OCI-LY7 (cell line): ENCODE measurements around the gene CDH23. TPM values are rescaled to one million over a fixed set of nuclear protein-coding genes. Genes with fewer than 3 reads are reported as not detected.

Source experiments
- BruUV-seq: library from RNA; stranded (reverse); fragments of 400-500 nt; replicated peaks from 2 replicates; lab custom pipeline; 2021; lab: Mats Ljungman, UMichigan
- CTCF ChIA-PET: fragments of 300-600 bp; sonication (Branson Sonifier 250); formaldehyde crosslinking; loops from one replicate; lab custom pipeline; 2022; ENCODE audit warnings: antibody characterized with exemption; ENCODE audit not compliant: unreplicated experiment; lab: Charles Lee
- POLR2A ChIA-PET: fragments of 300-600 bp; sonication (Branson Sonifier 250); formaldehyde crosslinking; loops from one replicate; lab custom pipeline; 2022; ENCODE audit warnings: antibody characterized with exemption; lab: Charles Lee
- DNase-seq: peaks from one replicate; pipeline ENCODE4 v3.0.0-alpha.2; 2015; ENCODE audit warnings: low spot score
- H2AFZ ChIP-seq: fragments of 200-600 bp; sonication (generic), shearing (Covaris generic); 2 replicates; pipeline ENCODE4 v1.6.1; 2014; ENCODE audit warnings: mild to moderate bottlenecking, antibody characterized with exemption, low read length, moderate library complexity
- H3K27ac ChIP-seq: fragments of 200-600 bp; sonication (generic); 2 replicates; pipeline ENCODE4 v1.5.1; 2014; ENCODE audit warnings: mixed run types, low read depth, mild to moderate bottlenecking, moderate library complexity, low read length, inconsistent platforms; ENCODE audit not compliant: poor library complexity, severe bottlenecking
- H3K36me3 ChIP-seq: fragments of 200-600 bp; sonication (generic); 2 replicates; pipeline ENCODE4 v1.6.1; 2014; ENCODE audit warnings: mild to moderate bottlenecking, antibody characterized with exemption, low read length, moderate library complexity, mixed read lengths; ENCODE audit not compliant: insufficient read depth
- H3K4me1 ChIP-seq: fragments of 200-600 bp; sonication (generic); 2 replicates; pipeline ENCODE4 v1.5.1; 2014; ENCODE audit warnings: mild to moderate bottlenecking, low read length; ENCODE audit not compliant: insufficient read depth, poor library complexity, severe bottlenecking
- H3K4me2 ChIP-seq: fragments of 200-600 bp; sonication (generic); 2 replicates; pipeline ENCODE4 v1.6.1; 2014; ENCODE audit warnings: mild to moderate bottlenecking, low read length
- H3K4me3 ChIP-seq: fragments of 200-600 bp; sonication (generic); 2 replicates; pipeline ENCODE4 v1.5.1; 2014; ENCODE audit warnings: mild to moderate bottlenecking, low read depth, low read length; ENCODE audit not compliant: poor library complexity, severe bottlenecking
- H3K79me2 ChIP-seq: fragments of 200-600 bp; sonication (generic); 2 replicates; pipeline ENCODE4 v1.6.1; 2016; ENCODE audit warnings: low read depth, mild to moderate bottlenecking, low read length, moderate library complexity, mixed read lengths; ENCODE audit not compliant: insufficient read depth
- H3K9me2 ChIP-seq: fragments of 200-600 bp; sonication (generic); 2 replicates; pipeline ENCODE4 v1.6.1; 2016; ENCODE audit warnings: mild to moderate bottlenecking, low read length, mixed read lengths; ENCODE audit not compliant: insufficient read depth
- H3K9me3 ChIP-seq: fragments of 200-600 bp; sonication (generic); 2 replicates; pipeline ENCODE4 v1.6.1; 2014; ENCODE audit warnings: mild to moderate bottlenecking, mixed run types, low read length, mixed read lengths
- H4K20me1 ChIP-seq: fragments of 200-600 bp; sonication (generic); 2 replicates; pipeline ENCODE4 v1.6.1; 2014; ENCODE audit warnings: mild to moderate bottlenecking, antibody characterized with exemption, low read length, moderate library complexity, mixed read lengths; ENCODE audit not compliant: insufficient read depth
- CTCF ChIP-seq: fragments of 200-600 bp; sonication (generic); conservative IDR thresholded peaks from 2 replicates; pipeline ENCODE4 v1.5.1; 2014; ENCODE audit warnings: mild to moderate bottlenecking, antibody characterized with exemption, low read length, moderate library complexity, mixed read lengths
- EZH2phosphoT487 ChIP-seq: fragments of 200-600 bp; sonication (generic); IDR thresholded peaks from 2 replicates; pipeline ENCODE4 v1.6.1; 2018; ENCODE audit warnings: low read depth, borderline replicate concordance, mild to moderate bottlenecking, mixed run types, antibody characterized with exemption, low read length, moderate library complexity, mixed read lengths
- intact Hi-C: fragments of 100-400 bp; cut with micrococcal nuclease; formaldehyde crosslinking; loops from one replicate; pipeline ENCODE4 v1.10.0; 2022; ENCODE audit not compliant: unreplicated experiment
- total RNA-seq, 2 experiments: library from RNA; depleted of rRNA in 1 of 2; stranded (reverse); fragments of >200 nt in 1 of 2; shearing (Covaris generic) in 1 of 2; gene quantifications; 2 replicates each; pipeline ENCODE4 v1.2.3, GENCODE V29; 2014 to 2022

The CDH23 gene
- total RNA-seq, 2 experiments from 2014 or later, result 0.92 to 9.9 TPM

- no TSS peak for BruUV-seq
- H3K9me2 ChIP-seq, result no peaks in the 10 kb centered on the region
- H3K4me3 ChIP-seq, result no peak overlapping the region
- no peak for DNase-seq
- H3K27ac ChIP-seq, result no peak overlapping the region
- intact Hi-C loops, result loop anchor here (5.0 kb wide), 1 partner anchor 96 kb away; no protein-coding TSS in a partner anchor
- no peak overlapping the region for H3K4me2 ChIP-seq
- POLR2A ChIA-PET, result interaction anchor here (0.7 kb wide), 1 partner anchor 313 kb away, joined by 6 read pairs; no protein-coding TSS in a partner anchor
- no peaks in the 10 kb centered on the region for H4K20me1 ChIP-seq
- H3K9me3 ChIP-seq, result no peaks in the 10 kb centered on the region
- no peak overlapping the region for H2AFZ ChIP-seq
- no peak for TF ChIP-seq CTCF
- TF ChIP-seq EZH2phosphoT487, result no peak
- no peaks in the 10 kb centered on the region for H3K36me3 ChIP-seq
- H3K4me1 ChIP-seq, result no peaks in the 10 kb centered on the region
- no peaks in the 10 kb centered on the region for H3K79me2 ChIP-seq
- CTCF ChIA-PET, result interaction anchor here (0.7 kb wide), 1 partner anchor 176 kb away, joined by 3 read pairs; no protein-coding TSS in a partner anchor
These were observed 176.2 kb downstream of the CDH23 start for GRCh38 chr10:71572962-71573361.

- no peak overlapping the region for H2AFZ ChIP-seq
- CTCF ChIA-PET, result interaction anchor here (0.7 kb wide), 1 partner anchor 175 kb away, joined by 3 read pairs; no protein-coding TSS in a partner anchor
- no peak overlapping the region for H3K4me3 ChIP-seq
- no peak for TF ChIP-seq EZH2phosphoT487
- TF ChIP-seq CTCF, result no peak
- intact Hi-C loops, result loop anchor here (5.0 kb wide), 1 partner anchor 97 kb away; no protein-coding TSS in a partner anchor
- no peaks in the 10 kb centered on the region for H3K9me3 ChIP-seq
- no TSS peak for BruUV-seq
- no peaks in the 10 kb centered on the region for H3K36me3 ChIP-seq
- no peaks in the 10 kb centered on the region for H4K20me1 ChIP-seq
- no peak overlapping the region for H3K27ac ChIP-seq
- H3K9me2 ChIP-seq, result no peaks in the 10 kb centered on the region
- no peak overlapping the region for H3K4me2 ChIP-seq
- no peak for DNase-seq
- POLR2A ChIA-PET, result interaction anchor here (0.7 kb wide), 1 partner anchor 314 kb away, joined by 6 read pairs; no protein-coding TSS in a partner anchor
- no peaks in the 10 kb centered on the region for H3K79me2 ChIP-seq
- no peaks in the 10 kb centered on the region for H3K4me1 ChIP-seq
These were observed 177.1 kb downstream of the CDH23 start for GRCh38 chr10:71573562-71574518.
